ENCODE results near the gene RASGRP2. TPM values are rescaled to one million over a fixed set of nuclear protein-coding genes. Genes with fewer than 3 reads are reported as not detected.

The RASGRP2 gene
- total and polyA plus RNA-seq, 2 donors (not counting 3 experiments of a cell fraction or from before 2014, with no cell fraction given): 1.2 to 2.3 TPM

- no peaks in the 10 kb centered on the region for H3K9me3 ChIP-seq (replicated peaks; ENCODE audit: control insufficient read depth, insufficient read depth, low read length)
- peaks cover 21 to 28% of the 10 kb centered on the region in 2 experiments for H3K36me3 ChIP-seq (ENCODE audit: control insufficient read depth in 2 of 2, extremely low read depth in 1 of 2, insufficient read depth in 2 of 2, low read length in 2 of 2)
- peaks cover 50% of the 10 kb centered on the region for H3K79me2 ChIP-seq (ENCODE audit: control insufficient read depth, insufficient read depth, low read length)
- POLR2A ChIA-PET: interaction anchor here (0.5 kb wide), 1 partner anchor 20 kb away, joined by 3 read pairs; no protein-coding TSS in a partner anchor
- intact Hi-C loops (cut with micrococcal nuclease) (loop anchor here (1.0 to 2.0 kb wide), 3 partner anchors 25 to 509 kb away; partner anchors contain the start of gene MAP4K2), dilution Hi-C loops (cut with MboI; ENCODE audit: extremely low pct_ligation_motif_present, low sequenced_read_pairs) (no loop called here)
- peak overlapping the region; percentile 79 for H3K27ac ChIP-seq (ENCODE audit: insufficient read depth, low read depth, low read length)
- FAIRE-seq: no peak
- peaks cover 18% of the 10 kb centered on the region for H4K20me1 ChIP-seq (replicated peaks; ENCODE audit: control insufficient read depth, extremely low read depth, insufficient read depth, low read length)
- DNase-seq (ENCODE audit: low read depth, low spot score): peak; percentile 85
- peak overlapping the region; percentile 91 for H3K4me2 ChIP-seq (ENCODE audit: insufficient read depth, low read length)
- peak overlapping the region; percentile 7 to 85 (median 75) for H3K4me3 ChIP-seq (replicated peaks in 1 of 3; ENCODE audit: insufficient read depth in 1 of 3, low read depth in 1 of 3, low read length in 3 of 3)
- TF ChIP-seq POLR2AphosphoS5 (IDR thresholded peaks at IDR 0.05; ENCODE audit: insufficient read depth, low read depth, low read length) (peak; percentile 54), POLR2A (IDR thresholded peaks at IDR 0.05; ENCODE audit: low read depth, low read length) (peak; percentile 58), CTCF (IDR thresholded peaks at IDR 0.05; ENCODE audit: extremely low read depth in 1 of 2, insufficient read depth in 1 of 2, low read depth in 1 of 2, low read length in 2 of 2) (no peak)
- no peak overlapping the region for H2AFZ ChIP-seq (ENCODE audit: low read depth, low read length)
- H3K9me1 ChIP-seq (replicated peaks; ENCODE audit: control insufficient read depth, extremely low read depth, insufficient read depth, low read length): no peaks in the 10 kb centered on the region
- H3K4me1 ChIP-seq (ENCODE audit: control insufficient read depth, extremely low read depth, insufficient read depth, low read length): peaks cover 31% of the 10 kb centered on the region
- CTCF ChIA-PET: interaction anchor here (0.8 to 1.4 kb wide), 2 partner anchors 13 to 14 kb away, joined by 3 to 6 read pairs; no protein-coding TSS in a partner anchor
- no TSS peak for BruUV-seq (replicated peaks)
- H3K9ac ChIP-seq (replicated peaks; ENCODE audit: extremely low read depth, insufficient read depth, low read length): peak overlapping the region; percentile 91
- H3K27me3 ChIP-seq (ENCODE audit: control insufficient read depth in 2 of 2, insufficient read depth in 2 of 2, low read length in 2 of 2): no peaks in the 10 kb centered on the region
These were observed 33.7 kb upstream of the RASGRP2 start for GRCh38 chr11:64777449-64778222.

- FAIRE-seq: no peak
These were observed 32.9 kb upstream of the RASGRP2 start for GRCh38 chr11:64776875-64777274.

More at GRCh38 chr11:64776875-64777274, 32.9 kb upstream of the RASGRP2 start:
- Histone ChIP-seq H3K9ac (replicated peaks; ENCODE audit: extremely low read depth, insufficient read depth, low read length) (peak overlapping the region; percentile 65), H3K4me1 (ENCODE audit: control insufficient read depth, extremely low read depth, insufficient read depth, low read length) (peaks cover 38% of the 10 kb centered on the region), H3K27ac (ENCODE audit: insufficient read depth, low read depth, low read length) (peak overlapping the region; percentile 2), H3K27me3 (ENCODE audit: control insufficient read depth in 2 of 2, insufficient read depth in 2 of 2, low read length in 2 of 2) (no peaks in the 10 kb centered on the region), H2AFZ (ENCODE audit: low read depth, low read length) (no peak overlapping the region), H3K4me3 (replicated peaks in 1 of 3; ENCODE audit: insufficient read depth in 1 of 3, low read depth in 1 of 3, low read length in 3 of 3) (peak overlapping the region; percentile 7 to 85 (median 75)), H3K36me3 (ENCODE audit: control insufficient read depth in 2 of 2, extremely low read depth in 1 of 2, insufficient read depth in 2 of 2, low read length in 2 of 2) (peaks cover 21 to 31% of the 10 kb centered on the region in 2 experiments), H3K9me1 (replicated peaks; ENCODE audit: control insufficient read depth, extremely low read depth, insufficient read depth, low read length) (no peaks in the 10 kb centered on the region), H3K4me2 (ENCODE audit: insufficient read depth, low read length) (peak overlapping the region; percentile 91), H4K20me1 (replicated peaks; ENCODE audit: control insufficient read depth, extremely low read depth, insufficient read depth, low read length) (peaks cover 21% of the 10 kb centered on the region), H3K79me2 (ENCODE audit: control insufficient read depth, insufficient read depth, low read length) (peaks cover 57% of the 10 kb centered on the region), H3K9me3 (replicated peaks; ENCODE audit: control insufficient read depth, insufficient read depth, low read length) (no peaks in the 10 kb centered on the region)
- POLR2A ChIA-PET: no interaction called here
- dilution Hi-C loops (cut with MboI; ENCODE audit: extremely low pct_ligation_motif_present, low sequenced_read_pairs) (no loop called here), intact Hi-C loops (cut with micrococcal nuclease) (loop anchor here (1.0 kb wide), 1 partner anchor 117 kb away; no protein-coding TSS in a partner anchor)
- DNase-seq (ENCODE audit: low read depth, low spot score): no peak
- BruUV-seq (replicated peaks): no TSS peak
- no peak for TF ChIP-seq POLR2AphosphoS5 (IDR thresholded peaks at IDR 0.05; ENCODE audit: insufficient read depth, low read depth, low read length)
- no peak for TF ChIP-seq CTCF (IDR thresholded peaks at IDR 0.05; ENCODE audit: extremely low read depth in 1 of 2, insufficient read depth in 1 of 2, low read depth in 1 of 2, low read length in 2 of 2)
- TF ChIP-seq FOS (IDR thresholded peaks at IDR 0.05; ENCODE audit: borderline replicate concordance, insufficient read depth, low read length): no peak
- no peak for TF ChIP-seq MYC (IDR thresholded peaks at IDR 0.05; ENCODE audit: low read depth, low read length)
- TF ChIP-seq GATA2 (IDR thresholded peaks at IDR 0.05; ENCODE audit: insufficient read depth, insufficient read length, low read depth, low read length): no peak
- TF ChIP-seq MAX (IDR thresholded peaks at IDR 0.05; ENCODE audit: insufficient read depth, insufficient read length): no peak
- no peak for TF ChIP-seq POLR2A (IDR thresholded peaks at IDR 0.05; ENCODE audit: low read depth, low read length)
- no peak for TF ChIP-seq JUN (IDR thresholded peaks at IDR 0.05; ENCODE audit: borderline replicate concordance, insufficient read depth, insufficient read length, low read depth)
- TF ChIP-seq EZH2 (IDR thresholded peaks at IDR 0.05; ENCODE audit: borderline replicate concordance, low read depth, low read length, severe bottlenecking): no peak
- CTCF ChIA-PET: interaction anchor here (0.8 to 1.4 kb wide), 2 partner anchors 12 to 14 kb away, joined by 3 to 6 read pairs; no protein-coding TSS in a partner anchor
